Astrocyte of the spinal cord (primary cell): ENCODE results near the gene SND1.

Experiments
- DNase-seq: peaks from one replicate; pipeline ENCODE4 v3.0.0; 2011; ENCODE audit warnings: low read depth, low spot score
- H3K4me3 ChIP-seq: 2 replicates; pipeline ENCODE4 v1.5.1; 2011; ENCODE audit warnings: low read depth, mild to moderate bottlenecking, low read length, moderate library complexity
- in situ Hi-C: cut with HindIII; loops from 2 replicates; pipeline ENCODE4 v1.10.0; 2017; ENCODE audit warnings: low sequenced_read_pairs
- TF ChIP-seq, protein P1 (sequence below): IDR thresholded peaks from 2 replicates; pipeline ENCODE4 v1.5.1; 2012; ENCODE audit warnings: low read depth, mild to moderate bottlenecking, low read length, inconsistent platforms

The SND1 gene

DNA sequence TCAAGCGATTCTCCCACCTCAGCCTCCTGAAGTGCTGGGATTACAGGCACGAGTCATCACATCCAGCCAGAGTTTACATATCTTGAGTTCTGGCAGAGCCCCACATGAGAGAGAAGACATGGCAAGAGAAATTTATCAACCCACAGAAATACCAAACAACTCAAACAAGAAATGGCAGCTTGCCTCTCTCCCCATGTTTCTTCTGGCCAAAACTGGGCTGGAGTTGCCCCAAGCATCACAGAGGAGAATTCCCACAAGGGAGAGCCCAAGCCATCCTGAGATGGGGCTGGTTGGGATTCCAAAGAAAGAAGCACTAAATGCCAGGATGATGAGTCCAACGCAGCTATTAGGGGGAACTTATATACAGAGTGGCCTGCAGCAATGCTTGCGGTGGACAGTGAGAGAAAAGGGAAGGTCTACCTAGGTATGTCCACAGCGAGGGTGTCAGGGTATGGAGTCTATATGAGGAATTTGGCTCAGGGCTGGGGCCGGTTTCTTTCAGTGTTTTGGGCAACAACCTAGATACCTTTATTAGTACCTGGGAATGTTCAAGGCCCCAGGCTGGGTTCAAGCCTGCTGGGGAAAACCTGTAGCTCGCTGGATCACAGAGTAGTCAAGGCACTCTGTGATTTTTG, 19.6 kb upstream of the SND1 start:
- in situ Hi-C loops: no loop called here
- TF ChIP-seq, protein P1, sequence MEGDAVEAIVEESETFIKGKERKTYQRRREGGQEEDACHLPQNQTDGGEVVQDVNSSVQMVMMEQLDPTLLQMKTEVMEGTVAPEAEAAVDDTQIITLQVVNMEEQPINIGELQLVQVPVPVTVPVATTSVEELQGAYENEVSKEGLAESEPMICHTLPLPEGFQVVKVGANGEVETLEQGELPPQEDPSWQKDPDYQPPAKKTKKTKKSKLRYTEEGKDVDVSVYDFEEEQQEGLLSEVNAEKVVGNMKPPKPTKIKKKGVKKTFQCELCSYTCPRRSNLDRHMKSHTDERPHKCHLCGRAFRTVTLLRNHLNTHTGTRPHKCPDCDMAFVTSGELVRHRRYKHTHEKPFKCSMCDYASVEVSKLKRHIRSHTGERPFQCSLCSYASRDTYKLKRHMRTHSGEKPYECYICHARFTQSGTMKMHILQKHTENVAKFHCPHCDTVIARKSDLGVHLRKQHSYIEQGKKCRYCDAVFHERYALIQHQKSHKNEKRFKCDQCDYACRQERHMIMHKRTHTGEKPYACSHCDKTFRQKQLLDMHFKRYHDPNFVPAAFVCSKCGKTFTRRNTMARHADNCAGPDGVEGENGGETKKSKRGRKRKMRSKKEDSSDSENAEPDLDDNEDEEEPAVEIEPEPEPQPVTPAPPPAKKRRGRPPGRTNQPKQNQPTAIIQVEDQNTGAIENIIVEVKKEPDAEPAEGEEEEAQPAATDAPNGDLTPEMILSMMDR: no peak
- peak; percentile 60 for DNase-seq
- no peak overlapping the region for H3K4me3 ChIP-seq

DNA sequence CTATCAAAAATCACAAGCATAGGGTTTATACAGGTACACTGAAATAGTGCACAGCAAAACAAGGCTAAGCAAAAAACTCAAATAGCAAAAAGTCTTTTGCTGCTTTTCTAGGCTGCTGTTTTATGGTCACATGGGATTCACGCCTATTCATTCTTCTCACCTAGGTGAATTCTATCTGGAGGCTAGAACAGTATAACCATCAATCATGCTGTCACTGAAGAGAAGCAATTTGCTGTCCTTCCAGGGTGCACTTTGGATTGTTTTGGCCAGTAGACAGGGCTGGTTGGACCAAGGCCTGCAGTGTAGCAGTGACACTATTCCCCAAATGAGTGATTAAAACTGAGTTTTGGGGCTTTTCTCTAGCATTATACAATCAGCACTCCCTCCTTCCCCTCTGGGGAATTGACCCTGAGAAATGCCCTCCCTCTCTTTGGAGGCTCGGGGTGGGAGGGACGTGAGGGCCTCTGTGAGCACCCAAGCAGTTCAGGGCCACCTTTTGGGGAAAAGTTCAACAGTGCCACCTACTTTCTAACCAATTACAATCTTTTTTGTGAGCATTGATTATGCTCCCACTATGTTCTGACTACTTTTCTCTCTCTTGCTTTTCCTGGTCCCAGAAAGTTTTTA, 16.2 kb upstream of the SND1 start:
- TF ChIP-seq, protein P1: no peak
- no peak for DNase-seq
- H3K4me3 ChIP-seq: no peak overlapping the region
- in situ Hi-C loops: no loop called here

DNA sequence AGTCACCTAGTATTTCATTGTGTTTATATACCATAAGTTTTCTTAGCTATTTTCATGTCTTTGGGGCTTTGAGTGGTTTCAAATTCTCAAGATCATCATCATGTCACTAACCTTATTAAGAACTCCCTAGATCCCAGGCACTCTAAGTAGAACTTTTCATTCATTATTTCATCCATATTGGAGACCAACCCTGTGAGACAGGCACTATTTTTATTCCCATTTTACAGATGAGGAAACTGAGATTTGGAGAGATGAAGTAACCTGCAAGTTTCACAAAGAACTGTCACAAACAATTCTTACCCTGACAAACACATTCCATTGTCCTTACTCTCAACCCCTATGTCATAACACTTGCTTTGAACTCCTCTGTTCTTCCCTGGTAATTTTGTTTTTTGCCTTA, 13.8 kb upstream of the SND1 start:
- in situ Hi-C loops: no loop called here
- TF ChIP-seq, protein P1: no peak
- H3K4me3 ChIP-seq: no peak overlapping the region
- DNase-seq: no peak

DNA sequence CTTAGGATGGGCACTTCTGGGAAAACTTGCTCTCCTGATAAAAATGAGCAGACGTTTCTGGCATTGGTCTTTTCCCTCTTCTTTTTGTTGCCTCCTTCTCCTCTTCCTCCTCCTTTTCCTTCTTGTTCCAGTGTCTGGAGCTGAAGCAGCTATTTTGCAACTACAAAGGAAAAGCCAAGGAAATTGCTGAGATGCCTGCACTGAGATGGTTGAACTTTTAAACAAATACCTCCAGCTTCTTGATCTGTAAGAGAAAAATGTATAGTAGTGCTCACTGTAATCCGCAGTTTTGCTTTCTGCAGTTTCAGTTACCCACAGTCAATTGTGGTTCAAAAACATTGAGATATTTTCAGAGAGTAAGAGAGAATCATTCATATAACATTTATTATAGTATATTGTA, 7.5 kb upstream of the SND1 start:
- H3K4me3 ChIP-seq: no peak overlapping the region
- TF ChIP-seq, protein P1: no peak
- in situ Hi-C loops: no loop called here
- DNase-seq: no peak

DNA sequence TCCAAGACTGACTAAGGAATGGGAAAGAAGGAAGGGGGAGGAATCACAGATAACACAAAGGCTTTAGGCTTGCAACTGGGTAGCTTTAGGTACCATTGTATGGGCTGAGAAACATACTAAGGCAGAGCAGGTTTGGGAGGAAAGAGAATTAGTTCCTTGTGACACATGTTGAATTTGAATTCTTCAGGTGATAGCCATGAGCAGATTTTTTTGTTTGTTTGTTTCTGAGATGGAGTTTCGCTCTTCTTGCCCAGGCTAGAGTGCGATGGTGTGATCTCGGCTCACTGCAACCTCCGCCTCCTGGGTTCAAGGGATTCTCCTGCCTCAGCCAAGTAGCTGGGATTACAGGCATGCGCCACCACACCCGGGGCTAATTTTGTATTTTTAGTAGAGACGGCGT, 4.4 kb upstream of the SND1 start:
- H3K4me3 ChIP-seq: no peak overlapping the region
- no peak for DNase-seq
- in situ Hi-C loops: no loop called here
- TF ChIP-seq, protein P1: no peak

DNA sequence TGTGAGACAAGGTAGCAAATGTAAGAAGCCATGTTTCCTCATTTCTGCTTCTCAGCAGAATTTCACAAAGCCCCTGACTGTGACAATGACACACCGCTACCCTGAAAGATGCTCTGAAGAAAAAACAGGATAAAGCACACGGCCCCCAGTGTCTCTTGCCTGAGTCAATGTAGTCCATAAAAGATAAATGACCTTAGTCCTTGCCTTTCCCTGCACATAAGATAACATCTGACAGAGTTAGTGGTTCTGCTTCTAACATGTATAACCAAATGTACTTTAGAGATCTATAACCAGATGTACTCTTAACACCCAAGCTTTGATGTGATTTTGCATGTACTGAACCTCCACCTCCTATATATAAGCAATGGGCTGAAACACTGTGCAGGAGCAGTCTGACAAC, 3.0 kb upstream of the SND1 start:
- DNase-seq: no peak
- in situ Hi-C loops: no loop called here
- TF ChIP-seq, protein P1: no peak
- no peak overlapping the region for H3K4me3 ChIP-seq
